Measurements from ENCODE around the gene FAM185A. TPM values are rescaled to one million over a fixed set of nuclear protein-coding genes. Genes with fewer than 3 reads are reported as not detected.
A peak's percentile ranks its signal among the peaks of the same experiment; 100 is the strongest.
"Not testable (repeated sequence)": the region's sequence is repeated elsewhere in the genome, so short reads cannot be mapped to it uniquely, and the experiment has no call there.

FAM185A gene
- total RNA-seq (11.8 and 12.9 TPM in 2 replicates), polyA plus RNA-seq (5.9 and 6.0 TPM in 2 replicates), polyA minus RNA-seq (7.9 and 12.6 TPM in 2 replicates)
- 8.5 TPM for total RNA-seq (2013)

DNA sequence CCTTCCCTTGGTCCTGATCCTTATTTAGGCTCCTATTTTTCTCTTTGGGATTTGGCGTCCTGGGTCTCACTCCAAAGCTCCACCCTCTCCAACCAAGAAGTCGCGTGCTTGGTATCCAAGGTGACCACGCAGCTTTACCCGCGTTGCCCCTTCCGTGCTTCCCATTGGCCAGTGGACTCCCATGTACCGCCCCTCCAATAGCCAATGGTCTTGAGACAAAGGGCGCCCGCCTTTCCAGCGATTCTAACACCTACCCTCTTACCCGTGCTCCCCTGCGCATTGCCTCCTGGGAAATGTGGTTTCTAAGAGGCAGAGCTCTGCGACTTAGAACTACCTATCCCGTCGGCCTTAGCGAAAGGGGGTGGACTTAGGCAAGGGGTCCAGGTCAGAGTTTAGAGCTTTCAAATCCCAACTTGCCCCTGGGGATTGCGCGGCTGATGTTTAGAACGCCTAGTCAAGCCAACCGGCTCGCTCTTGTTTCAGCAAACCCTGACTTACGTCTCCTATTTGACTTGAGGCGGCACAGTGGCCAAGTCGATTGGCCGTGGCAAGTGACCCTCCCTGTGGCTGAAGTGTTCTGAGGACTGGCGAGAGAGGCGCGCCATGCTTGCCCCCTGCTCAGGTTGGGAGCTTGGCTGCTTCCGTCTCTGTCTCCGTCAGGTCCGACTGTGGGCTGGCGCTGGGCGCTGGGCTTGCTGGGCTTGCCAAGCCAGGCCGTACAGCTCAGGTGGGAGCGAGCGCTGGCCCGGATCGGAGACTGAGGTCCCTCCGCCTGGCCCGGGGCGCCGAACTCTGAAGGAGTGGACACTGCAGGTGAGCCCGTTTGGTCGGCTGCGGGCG is at the start of gene FAM185A:
FAM185A (plus strand) TSS at position 395 of the 840 bp plus-strand sequence; CDS start at position 604, 209 bp downstream.
- not testable (repeated sequence) for H3K27me3 ChIP-seq (replicated peaks in 1 of 4; ENCODE audit: control extremely low read depth in 1 of 4, control insufficient read depth in 3 of 4, insufficient read depth in 4 of 4, low read length in 3 of 4); H3K9me3 Mint-ChIP-seq (ENCODE audit: insufficient read depth); H3K4me1 ChIP-seq (ENCODE audit: control insufficient read depth in 2 of 2, insufficient read depth in 2 of 2, low read length in 2 of 2); H3K79me2 ChIP-seq (ENCODE audit: control insufficient read depth, insufficient read depth, low read length); H3K36me3 ChIP-seq (replicated peaks in 1 of 2; ENCODE audit: control extremely low read depth in 1 of 2, control insufficient read depth in 1 of 2, extremely low read depth in 1 of 2, insufficient read depth in 2 of 2, low read length in 1 of 2); H3K9me3 ChIP-seq (ENCODE audit: control extremely low read depth in 1 of 3, control insufficient read depth in 2 of 3, insufficient read depth in 1 of 3, low read length in 2 of 3); H4K20me1 ChIP-seq (ENCODE audit: control insufficient read depth, insufficient read depth, low read length, poor library complexity, severe bottlenecking); H3K27me3 Mint-ChIP-seq
- 0% methylated on average over 20 of the region's 47 CpGs for WGBS (ENCODE audit: insufficient coverage)
- ChIA-PET CTCF (interaction anchor here (1.2 kb wide), 1 partner anchor 313 kb away, joined by 8 read pairs; no protein-coding TSS in a partner anchor), POLR2A (interaction anchor here (1.0 kb wide), 1 partner anchor 326 kb away, joined by 4 read pairs; the partner anchor contains the start of genes ARMC10 and FBXL13)
- peak within 1 kb of the TSS; percentile 27 to 78 (median 68) for H3K4me3 ChIP-seq (ENCODE audit: control extremely low read depth in 1 of 5, extremely low read depth in 1 of 5, insufficient read depth in 1 of 5, low read depth in 2 of 5, low read length in 4 of 5)
- peak within 1 kb of the TSS; percentile 34 to 63 for H3K27ac ChIP-seq (ENCODE audit: low read length in 2 of 2)
- Mint-ChIP-seq H3K27ac (peak within 1 kb of the TSS; percentile 92), H3K4me1 (peaks cover 14% of the 10 kb centered on the region), H3K4me3 (peak within 1 kb of the TSS; percentile 91)
- H2AFZ ChIP-seq (ENCODE audit: insufficient read depth, low read depth, low read length, poor library complexity, severe bottlenecking) = peak within 1 kb of the TSS; percentile 92
- intact Hi-C loops (cut with micrococcal nuclease) = loop anchor here (2.0 to 5.0 kb wide), 2 partner anchors 326 to 548 kb away; partner anchors contain the start of genes ARMC10, FBXL13 and PMPCB
- peak; percentile 96 for DNase-seq
- peak within 1 kb of the TSS; percentile 63 for H3K4me2 ChIP-seq (replicated peaks; ENCODE audit: low read depth, low read length, poor library complexity, severe bottlenecking)
- peak within 1 kb of the TSS; percentile 78 for H3K9ac ChIP-seq (ENCODE audit: low read length)
- peak; percentile 97 for ATAC-seq (ENCODE audit: low read depth)

- H3K9ac ChIP-seq (ENCODE audit: low read length); H3K79me2 ChIP-seq (ENCODE audit: control insufficient read depth, insufficient read depth, low read length); H3K4me1 Mint-ChIP-seq; CTCF ChIA-PET; H3K4me3 ChIP-seq (ENCODE audit: control extremely low read depth in 1 of 5, extremely low read depth in 1 of 5, insufficient read depth in 1 of 5, low read depth in 2 of 5, low read length in 4 of 5); H3K4me1 ChIP-seq (ENCODE audit: control insufficient read depth in 2 of 2, insufficient read depth in 2 of 2, low read length in 2 of 2); H4K20me1 ChIP-seq (ENCODE audit: control insufficient read depth, insufficient read depth, low read length, poor library complexity, severe bottlenecking); POLR2A ChIA-PET; H3K9me3 ChIP-seq (ENCODE audit: control extremely low read depth in 1 of 3, control insufficient read depth in 2 of 3, insufficient read depth in 1 of 3, low read length in 2 of 3); H3K27ac ChIP-seq (ENCODE audit: low read length in 2 of 2); H3K36me3 ChIP-seq (replicated peaks in 1 of 2; ENCODE audit: control extremely low read depth in 1 of 2, control insufficient read depth in 1 of 2, extremely low read depth in 1 of 2, insufficient read depth in 2 of 2, low read length in 1 of 2); H3K27me3 ChIP-seq (replicated peaks in 1 of 4; ENCODE audit: control extremely low read depth in 1 of 4, control insufficient read depth in 3 of 4, insufficient read depth in 4 of 4, low read length in 3 of 4); H3K27me3 Mint-ChIP-seq; intact Hi-C loops (cut with micrococcal nuclease); H3K4me3 Mint-ChIP-seq; H3K9me3 Mint-ChIP-seq (ENCODE audit: insufficient read depth); H3K4me2 ChIP-seq (replicated peaks; ENCODE audit: low read depth, low read length, poor library complexity, severe bottlenecking): not testable (repeated sequence)
- 64% methylated on average over 1 of the region's 5 CpGs for WGBS (ENCODE audit: insufficient coverage)
- ATAC-seq (ENCODE audit: low read depth) = peak; percentile 39
- DNase-seq = peak; percentile 10
- H3K27ac Mint-ChIP-seq = peak overlapping the region; percentile 4
- H2AFZ ChIP-seq (ENCODE audit: insufficient read depth, low read depth, low read length, poor library complexity, severe bottlenecking) = peak overlapping the region; percentile 42
Observed at GRCh38 chr7:102713011-102713690, 35.6 kb upstream of the FAM185A start.

GRCh38 chr7:102713691-102714080 is 35.1 kb upstream of the FAM185A start:
- H3K36me3 ChIP-seq (replicated peaks in 1 of 2; ENCODE audit: control extremely low read depth in 1 of 2, control insufficient read depth in 1 of 2, extremely low read depth in 1 of 2, insufficient read depth in 2 of 2, low read length in 1 of 2); intact Hi-C loops (cut with micrococcal nuclease); H4K20me1 ChIP-seq (ENCODE audit: control insufficient read depth, insufficient read depth, low read length, poor library complexity, severe bottlenecking); ATAC-seq (ENCODE audit: low read depth); H3K9me3 ChIP-seq (ENCODE audit: control extremely low read depth in 1 of 3, control insufficient read depth in 2 of 3, insufficient read depth in 1 of 3, low read length in 2 of 3); H3K4me3 Mint-ChIP-seq; H3K4me3 ChIP-seq (ENCODE audit: control extremely low read depth in 1 of 5, extremely low read depth in 1 of 5, insufficient read depth in 1 of 5, low read depth in 2 of 5, low read length in 4 of 5); H3K9me3 Mint-ChIP-seq (ENCODE audit: insufficient read depth); H3K4me2 ChIP-seq (replicated peaks; ENCODE audit: low read depth, low read length, poor library complexity, severe bottlenecking); H3K9ac ChIP-seq (ENCODE audit: low read length); H3K79me2 ChIP-seq (ENCODE audit: control insufficient read depth, insufficient read depth, low read length); H3K4me1 Mint-ChIP-seq; DNase-seq; CTCF ChIA-PET; H3K27me3 Mint-ChIP-seq; POLR2A ChIA-PET; H3K27me3 ChIP-seq (replicated peaks in 1 of 4; ENCODE audit: control extremely low read depth in 1 of 4, control insufficient read depth in 3 of 4, insufficient read depth in 4 of 4, low read length in 3 of 4); H3K4me1 ChIP-seq (ENCODE audit: control insufficient read depth in 2 of 2, insufficient read depth in 2 of 2, low read length in 2 of 2); H3K27ac ChIP-seq (ENCODE audit: low read length in 2 of 2); H3K27ac Mint-ChIP-seq: not testable (repeated sequence)
- H2AFZ ChIP-seq (ENCODE audit: insufficient read depth, low read depth, low read length, poor library complexity, severe bottlenecking) = peak overlapping the region; percentile 42
- WGBS (ENCODE audit: insufficient coverage) = no CpG with 5 or more reads among the region's 1 CpG
